GM23338 (cell line): ENCODE measurements around the gene RNF43. TPM values are rescaled to one million over a fixed set of nuclear protein-coding genes. Genes with fewer than 3 reads are reported as not detected.

Experiments used
- ATAC-seq: fragments of 200-7000 bp; cut with Tn5 transposase; 3 replicates; pipeline ENCODE4 v1.9.1; 2020
- DNase-seq: peaks from one replicate; pipeline ENCODE4 v3.0.0-alpha.2; 2015; ENCODE audit warnings: low spot score
- H2AFZ ChIP-seq: fragments of 200-600 bp; sonication (generic); 2 replicates; pipeline ENCODE4 v1.8.0; 2016; ENCODE audit warnings: antibody characterized with exemption, mild to moderate bottlenecking, moderate library complexity
- H3F3A ChIP-seq: fragments of 200-600 bp; sonication (generic); replicated peaks from 2 replicates; pipeline ENCODE4 v1.8.0; 2017; ENCODE audit warnings: antibody characterized with exemption, mixed run types, low read depth
- H3K27ac ChIP-seq: fragments of 200-600 bp; sonication (generic); 2 replicates; pipeline ENCODE4 v1.6.1; 2016; ENCODE audit warnings: low read depth
- H3K27me3 ChIP-seq: fragments of 200-600 bp; sonication (generic); 2 replicates; pipeline ENCODE4 v1.8.0; 2016; ENCODE audit warnings: mild to moderate bottlenecking, mixed run types, moderate library complexity; ENCODE audit not compliant: insufficient read depth
- H3K36me3 ChIP-seq: fragments of 200-600 bp; sonication (generic); 2 replicates; pipeline ENCODE4 v1.8.0; 2016; ENCODE audit warnings: mild to moderate bottlenecking; ENCODE audit not compliant: insufficient read depth
- H3K4me1 ChIP-seq: fragments of 200-600 bp; sonication (generic); 2 replicates; pipeline ENCODE4 v1.8.0; 2016; ENCODE audit warnings: mild to moderate bottlenecking, moderate library complexity; ENCODE audit not compliant: insufficient read depth
- H3K4me2 ChIP-seq: fragments of 200-600 bp; sonication (generic); 2 replicates; pipeline ENCODE4 v1.7.1; 2017; ENCODE audit warnings: mixed run types
- H3K4me3 ChIP-seq: fragments of 200-600 bp; sonication (generic); 2 replicates; pipeline ENCODE4 v1.6.1; 2016; ENCODE audit warnings: mixed run types
- H3K79me2 ChIP-seq: fragments of 200-600 bp; sonication (generic); replicated peaks from 2 replicates; pipeline ENCODE4 v1.8.0; 2017; ENCODE audit warnings: mild to moderate bottlenecking; ENCODE audit not compliant: insufficient read depth
- H3K9me2 ChIP-seq: fragments of 200-600 bp; sonication (generic); 2 replicates; pipeline ENCODE4 v1.8.0; 2017; ENCODE audit not compliant: insufficient read depth
- H4K20me1 ChIP-seq: fragments of 200-600 bp; sonication (generic); replicated peaks from 2 replicates; pipeline ENCODE4 v1.8.0; 2017; ENCODE audit warnings: mild to moderate bottlenecking; ENCODE audit not compliant: insufficient read depth
- H3K27ac Mint-ChIP-seq: 2 replicates; pipeline ENCODE4 v1.8.0; 2020; ENCODE audit warnings: inconsistent platforms, mild to moderate bottlenecking, moderate library complexity, mixed read lengths
- H3K27me3 Mint-ChIP-seq: 3 replicates; pipeline ENCODE4 v1.8.0; 2022; ENCODE audit warnings: low read depth, mild to moderate bottlenecking, moderate library complexity, mixed read lengths, inconsistent platforms; ENCODE audit not compliant: insufficient read depth, poor library complexity
- H3K36me3 Mint-ChIP-seq: 3 replicates; pipeline ENCODE4 v1.8.0; 2021; ENCODE audit warnings: low read depth, mild to moderate bottlenecking, inconsistent platforms, moderate library complexity, mixed read lengths
- H3K4me1 Mint-ChIP-seq: 3 replicates; pipeline ENCODE4 v1.8.0; 2020; ENCODE audit warnings: mild to moderate bottlenecking, inconsistent platforms, mixed read lengths
- H3K4me3 Mint-ChIP-seq: 3 replicates; pipeline ENCODE4 v1.8.0; 2021; ENCODE audit warnings: moderate library complexity, mild to moderate bottlenecking, inconsistent platforms, mixed read lengths
- H3K9me3 Mint-ChIP-seq: 3 replicates; pipeline ENCODE4 v1.8.0; 2020; ENCODE audit warnings: moderate library complexity, mild to moderate bottlenecking, inconsistent platforms, mixed read lengths
- CREB1 ChIP-seq: fragments of 250-450 bp; sonication (Bioruptor Pico); IDR thresholded peaks from 2 replicates; pipeline ENCODE4 v1.5.0; 2020; ENCODE audit warnings: low read depth, mild to moderate bottlenecking, moderate library complexity
- EZH2 ChIP-seq: fragments of 200-600 bp; sonication (generic); IDR thresholded peaks from one replicate; pipeline ENCODE4 v1.8.0; 2017; ENCODE audit warnings: antibody characterized with exemption, mild to moderate bottlenecking, low read depth; ENCODE audit not compliant: unreplicated experiment
- EZH2phosphoT487 ChIP-seq: fragments of 200-600 bp; sonication (generic); IDR thresholded peaks from one replicate; pipeline ENCODE4 v1.8.1; 2018; ENCODE audit warnings: antibody characterized with exemption; ENCODE audit not compliant: unreplicated experiment
- JUNB ChIP-seq: IDR thresholded peaks from one replicate; pipeline ENCODE4 v1.6.1; 2016; ENCODE audit warnings: antibody characterized with exemption; ENCODE audit not compliant: unreplicated experiment
- NANOG ChIP-seq: IDR thresholded peaks from 2 replicates; pipeline ENCODE4 v1.6.1; 2016; ENCODE audit warnings: antibody characterized with exemption, borderline replicate concordance
- POLR2AphosphoS5 ChIP-seq: IDR thresholded peaks from 2 replicates; pipeline ENCODE4 v1.6.1; 2016; ENCODE audit warnings: antibody characterized with exemption, low read depth
- STAT1 ChIP-seq: IDR thresholded peaks from one replicate; pipeline ENCODE4 v1.6.1; 2016; ENCODE audit warnings: antibody characterized with exemption; ENCODE audit not compliant: unreplicated experiment
- ZNF114 ChIP-seq: fragments of 250-450 bp; sonication (Bioruptor Pico); IDR thresholded peaks from 2 replicates; pipeline ENCODE4 v1.5.0; 2020; ENCODE audit warnings: mild to moderate bottlenecking, moderate library complexity
- ZNF331 ChIP-seq: fragments of 250-450 bp; sonication (Bioruptor Pico); IDR thresholded peaks from 2 replicates; pipeline ENCODE4 v1.5.0; 2020; ENCODE audit warnings: low read depth, mild to moderate bottlenecking, moderate library complexity
- polyA plus RNA-seq: library from polyadenylated mRNA; unstranded; fragments of >200 nt; fragmentation: Nextera tagmentation; extraction: Ambion mirVana; gene quantifications from 2 replicates; pipeline ENCODE4 v1.2.1, GENCODE V29; 2016
- total RNA-seq: library from RNA; depleted of rRNA; stranded (reverse); fragments of >200 nt; shearing (Covaris generic); gene quantifications from 2 replicates; pipeline ENCODE4 v1.2.3, GENCODE V29; 2014
- TF ChIP-seq, protein P1 (sequence below): IDR thresholded peaks from one replicate; pipeline ENCODE4 v1.6.1; 2018; ENCODE audit warnings: antibody characterized with exemption; ENCODE audit not compliant: unreplicated experiment
- TF ChIP-seq, protein P2 (sequence below): fragments of 250-450 bp; sonication (Bioruptor Pico); IDR thresholded peaks from 2 replicates; pipeline ENCODE4 v1.5.0; 2020; ENCODE audit warnings: mild to moderate bottlenecking, moderate library complexity
- TF ChIP-seq, protein P3 (sequence below), 2 experiments: fragments of 200-600 bp in 1 of 2; sonication (generic) in 1 of 2; conservative IDR thresholded peaks; 2 replicates each; pipeline versions ENCODE4 v1.5.1 to v1.6.1; 2016 to 2017; ENCODE audit warnings: antibody characterized with exemption in 2 of 2, low read depth in 2 of 2, mild to moderate bottlenecking in 2 of 2, moderate library complexity in 1 of 2
- TF ChIP-seq, protein P4 (sequence below): IDR thresholded peaks from 2 replicates; pipeline ENCODE4 v1.6.1; 2016; ENCODE audit warnings: antibody characterized with exemption

Gene RNF43
- total and polyA plus RNA-seq, 2 experiments from 2014 or later: 0.58 to 2.2 TPM

DNA sequence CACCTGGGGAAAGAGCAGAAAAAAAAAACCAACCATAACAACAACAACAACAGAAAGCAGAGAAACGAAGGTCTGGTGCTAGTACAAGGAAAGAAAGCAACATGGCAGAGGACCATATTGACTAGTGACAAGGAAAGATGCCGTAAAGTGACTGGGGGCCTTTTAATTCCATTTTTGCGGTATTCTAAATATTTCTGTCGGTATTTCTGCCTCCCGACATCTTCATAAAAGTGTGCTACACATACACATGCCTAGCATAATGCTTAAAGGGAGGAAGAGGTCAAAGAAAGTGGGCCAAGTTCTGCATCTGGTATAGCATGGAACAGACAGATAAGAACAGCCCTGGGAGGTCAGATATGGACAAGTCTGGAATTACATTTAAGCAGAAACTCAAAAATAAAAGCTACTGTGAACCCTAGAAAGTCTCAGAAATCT lies 19.5 kb upstream of the RNF43 start (continued):
- TF ChIP-seq ZNF114 (CRISPR knock-in tag) (no peak), NANOG (no peak), STAT1 (no peak)

DNA sequence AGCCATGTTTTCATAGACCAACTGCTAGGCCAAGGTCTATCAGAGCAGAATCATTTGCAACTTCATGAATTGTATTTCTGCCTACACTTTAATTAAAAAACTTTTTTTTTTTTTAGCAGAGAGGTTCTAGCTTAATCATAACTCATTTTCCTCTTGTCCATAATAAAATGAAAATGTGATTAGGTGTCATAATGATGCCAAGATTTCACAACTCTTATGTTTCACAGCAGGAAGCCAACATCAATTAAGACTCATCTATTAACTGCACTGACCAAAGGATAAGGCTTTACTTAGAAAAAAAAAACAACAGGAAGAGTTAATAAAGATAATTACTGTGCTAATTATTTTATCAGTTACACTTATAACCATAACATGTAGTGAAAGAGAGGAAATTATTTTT lies 18.9 kb upstream of the RNF43 start:
- Mint-ChIP-seq H3K4me3 (no peak overlapping the region), H3K9me3 (no peaks in the 10 kb centered on the region), H3K36me3 (no peaks in the 10 kb centered on the region), H3K27me3 (no peaks in the 10 kb centered on the region), H3K27ac (no peak overlapping the region), H3K4me1 (no peaks in the 10 kb centered on the region)
- Histone ChIP-seq H3K4me2 (no peak overlapping the region), H3F3A (no peaks in the 10 kb centered on the region), H3K79me2 (no peaks in the 10 kb centered on the region), H3K4me3 (no peak overlapping the region), H3K4me1 (no peaks in the 10 kb centered on the region), H3K27me3 (no peaks in the 10 kb centered on the region), H3K9me2 (no peaks in the 10 kb centered on the region), H3K27ac (no peak overlapping the region), H2AFZ (no peak overlapping the region), H3K36me3 (no peaks in the 10 kb centered on the region), H4K20me1 (no peaks in the 10 kb centered on the region)
- DNase-seq (no peak), ATAC-seq (no peak)
- no peak for TF ChIP-seq CREB1 (CRISPR knock-in tag)
- no peak for TF ChIP-seq EZH2
- TF ChIP-seq, protein P1, sequence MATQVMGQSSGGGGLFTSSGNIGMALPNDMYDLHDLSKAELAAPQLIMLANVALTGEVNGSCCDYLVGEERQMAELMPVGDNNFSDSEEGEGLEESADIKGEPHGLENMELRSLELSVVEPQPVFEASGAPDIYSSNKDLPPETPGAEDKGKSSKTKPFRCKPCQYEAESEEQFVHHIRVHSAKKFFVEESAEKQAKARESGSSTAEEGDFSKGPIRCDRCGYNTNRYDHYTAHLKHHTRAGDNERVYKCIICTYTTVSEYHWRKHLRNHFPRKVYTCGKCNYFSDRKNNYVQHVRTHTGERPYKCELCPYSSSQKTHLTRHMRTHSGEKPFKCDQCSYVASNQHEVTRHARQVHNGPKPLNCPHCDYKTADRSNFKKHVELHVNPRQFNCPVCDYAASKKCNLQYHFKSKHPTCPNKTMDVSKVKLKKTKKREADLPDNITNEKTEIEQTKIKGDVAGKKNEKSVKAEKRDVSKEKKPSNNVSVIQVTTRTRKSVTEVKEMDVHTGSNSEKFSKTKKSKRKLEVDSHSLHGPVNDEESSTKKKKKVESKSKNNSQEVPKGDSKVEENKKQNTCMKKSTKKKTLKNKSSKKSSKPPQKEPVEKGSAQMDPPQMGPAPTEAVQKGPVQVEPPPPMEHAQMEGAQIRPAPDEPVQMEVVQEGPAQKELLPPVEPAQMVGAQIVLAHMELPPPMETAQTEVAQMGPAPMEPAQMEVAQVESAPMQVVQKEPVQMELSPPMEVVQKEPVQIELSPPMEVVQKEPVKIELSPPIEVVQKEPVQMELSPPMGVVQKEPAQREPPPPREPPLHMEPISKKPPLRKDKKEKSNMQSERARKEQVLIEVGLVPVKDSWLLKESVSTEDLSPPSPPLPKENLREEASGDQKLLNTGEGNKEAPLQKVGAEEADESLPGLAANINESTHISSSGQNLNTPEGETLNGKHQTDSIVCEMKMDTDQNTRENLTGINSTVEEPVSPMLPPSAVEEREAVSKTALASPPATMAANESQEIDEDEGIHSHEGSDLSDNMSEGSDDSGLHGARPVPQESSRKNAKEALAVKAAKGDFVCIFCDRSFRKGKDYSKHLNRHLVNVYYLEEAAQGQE: no peak
- TF ChIP-seq POLR2AphosphoS5: no peak
- no peak for TF ChIP-seq JUNB
- TF ChIP-seq, protein P2, sequence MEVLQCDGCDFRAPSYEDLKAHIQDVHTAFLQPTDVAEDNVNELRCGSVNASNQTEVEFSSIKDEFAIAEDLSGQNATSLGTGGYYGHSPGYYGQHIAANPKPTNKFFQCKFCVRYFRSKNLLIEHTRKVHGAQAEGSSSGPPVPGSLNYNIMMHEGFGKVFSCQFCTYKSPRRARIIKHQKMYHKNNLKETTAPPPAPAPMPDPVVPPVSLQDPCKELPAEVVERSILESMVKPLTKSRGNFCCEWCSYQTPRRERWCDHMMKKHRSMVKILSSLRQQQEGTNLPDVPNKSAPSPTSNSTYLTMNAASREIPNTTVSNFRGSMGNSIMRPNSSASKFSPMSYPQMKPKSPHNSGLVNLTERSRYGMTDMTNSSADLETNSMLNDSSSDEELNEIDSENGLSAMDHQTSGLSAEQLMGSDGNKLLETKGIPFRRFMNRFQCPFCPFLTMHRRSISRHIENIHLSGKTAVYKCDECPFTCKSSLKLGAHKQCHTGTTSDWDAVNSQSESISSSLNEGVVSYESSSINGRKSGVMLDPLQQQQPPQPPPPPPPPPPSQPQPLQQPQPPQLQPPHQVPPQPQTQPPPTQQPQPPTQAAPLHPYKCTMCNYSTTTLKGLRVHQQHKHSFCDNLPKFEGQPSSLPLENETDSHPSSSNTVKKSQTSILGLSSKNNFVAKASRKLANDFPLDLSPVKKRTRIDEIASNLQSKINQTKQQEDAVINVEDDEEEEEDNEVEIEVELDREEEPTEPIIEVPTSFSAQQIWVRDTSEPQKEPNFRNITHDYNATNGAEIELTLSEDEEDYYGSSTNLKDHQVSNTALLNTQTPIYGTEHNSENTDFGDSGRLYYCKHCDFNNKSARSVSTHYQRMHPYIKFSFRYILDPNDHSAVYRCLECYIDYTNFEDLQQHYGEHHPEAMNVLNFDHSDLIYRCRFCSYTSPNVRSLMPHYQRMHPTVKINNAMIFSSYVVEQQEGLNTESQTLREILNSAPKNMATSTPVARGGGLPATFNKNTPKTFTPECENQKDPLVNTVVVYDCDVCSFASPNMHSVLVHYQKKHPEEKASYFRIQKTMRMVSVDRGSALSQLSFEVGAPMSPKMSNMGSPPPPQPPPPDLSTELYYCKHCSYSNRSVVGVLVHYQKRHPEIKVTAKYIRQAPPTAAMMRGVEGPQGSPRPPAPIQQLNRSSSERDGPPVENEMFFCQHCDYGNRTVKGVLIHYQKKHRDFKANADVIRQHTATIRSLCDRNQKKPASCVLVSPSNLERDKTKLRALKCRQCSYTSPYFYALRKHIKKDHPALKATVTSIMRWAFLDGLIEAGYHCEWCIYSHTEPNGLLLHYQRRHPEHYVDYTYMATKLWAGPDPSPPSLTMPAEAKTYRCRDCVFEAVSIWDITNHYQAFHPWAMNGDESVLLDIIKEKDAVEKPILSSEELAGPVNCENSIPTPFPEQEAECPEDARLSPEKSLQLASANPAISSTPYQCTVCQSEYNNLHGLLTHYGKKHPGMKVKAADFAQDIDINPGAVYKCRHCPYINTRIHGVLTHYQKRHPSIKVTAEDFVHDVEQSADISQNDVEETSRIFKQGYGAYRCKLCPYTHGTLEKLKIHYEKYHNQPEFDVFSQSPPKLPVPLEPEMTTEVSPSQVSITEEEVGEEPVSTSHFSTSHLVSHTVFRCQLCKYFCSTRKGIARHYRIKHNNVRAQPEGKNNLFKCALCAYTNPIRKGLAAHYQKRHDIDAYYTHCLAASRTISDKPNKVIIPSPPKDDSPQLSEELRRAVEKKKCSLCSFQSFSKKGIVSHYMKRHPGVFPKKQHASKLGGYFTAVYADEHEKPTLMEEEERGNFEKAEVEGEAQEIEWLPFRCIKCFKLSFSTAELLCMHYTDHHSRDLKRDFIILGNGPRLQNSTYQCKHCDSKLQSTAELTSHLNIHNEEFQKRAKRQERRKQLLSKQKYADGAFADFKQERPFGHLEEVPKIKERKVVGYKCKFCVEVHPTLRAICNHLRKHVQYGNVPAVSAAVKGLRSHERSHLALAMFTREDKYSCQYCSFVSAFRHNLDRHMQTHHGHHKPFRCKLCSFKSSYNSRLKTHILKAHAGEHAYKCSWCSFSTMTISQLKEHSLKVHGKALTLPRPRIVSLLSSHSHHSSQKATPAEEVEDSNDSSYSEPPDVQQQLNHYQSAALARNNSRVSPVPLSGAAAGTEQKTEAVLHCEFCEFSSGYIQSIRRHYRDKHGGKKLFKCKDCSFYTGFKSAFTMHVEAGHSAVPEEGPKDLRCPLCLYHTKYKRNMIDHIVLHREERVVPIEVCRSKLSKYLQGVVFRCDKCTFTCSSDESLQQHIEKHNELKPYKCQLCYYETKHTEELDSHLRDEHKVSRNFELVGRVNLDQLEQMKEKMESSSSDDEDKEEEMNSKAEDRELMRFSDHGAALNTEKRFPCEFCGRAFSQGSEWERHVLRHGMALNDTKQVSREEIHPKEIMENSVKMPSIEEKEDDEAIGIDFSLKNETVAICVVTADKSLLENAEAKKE (CRISPR knock-in tag): no peak
- TF ChIP-seq NANOG: no peak
- TF ChIP-seq, protein P3, sequence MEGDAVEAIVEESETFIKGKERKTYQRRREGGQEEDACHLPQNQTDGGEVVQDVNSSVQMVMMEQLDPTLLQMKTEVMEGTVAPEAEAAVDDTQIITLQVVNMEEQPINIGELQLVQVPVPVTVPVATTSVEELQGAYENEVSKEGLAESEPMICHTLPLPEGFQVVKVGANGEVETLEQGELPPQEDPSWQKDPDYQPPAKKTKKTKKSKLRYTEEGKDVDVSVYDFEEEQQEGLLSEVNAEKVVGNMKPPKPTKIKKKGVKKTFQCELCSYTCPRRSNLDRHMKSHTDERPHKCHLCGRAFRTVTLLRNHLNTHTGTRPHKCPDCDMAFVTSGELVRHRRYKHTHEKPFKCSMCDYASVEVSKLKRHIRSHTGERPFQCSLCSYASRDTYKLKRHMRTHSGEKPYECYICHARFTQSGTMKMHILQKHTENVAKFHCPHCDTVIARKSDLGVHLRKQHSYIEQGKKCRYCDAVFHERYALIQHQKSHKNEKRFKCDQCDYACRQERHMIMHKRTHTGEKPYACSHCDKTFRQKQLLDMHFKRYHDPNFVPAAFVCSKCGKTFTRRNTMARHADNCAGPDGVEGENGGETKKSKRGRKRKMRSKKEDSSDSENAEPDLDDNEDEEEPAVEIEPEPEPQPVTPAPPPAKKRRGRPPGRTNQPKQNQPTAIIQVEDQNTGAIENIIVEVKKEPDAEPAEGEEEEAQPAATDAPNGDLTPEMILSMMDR (conservative IDR thresholded peaks at IDR 0.05; ENCODE audit: low read depth in 2 of 2): no peak
- TF ChIP-seq, protein P4, sequence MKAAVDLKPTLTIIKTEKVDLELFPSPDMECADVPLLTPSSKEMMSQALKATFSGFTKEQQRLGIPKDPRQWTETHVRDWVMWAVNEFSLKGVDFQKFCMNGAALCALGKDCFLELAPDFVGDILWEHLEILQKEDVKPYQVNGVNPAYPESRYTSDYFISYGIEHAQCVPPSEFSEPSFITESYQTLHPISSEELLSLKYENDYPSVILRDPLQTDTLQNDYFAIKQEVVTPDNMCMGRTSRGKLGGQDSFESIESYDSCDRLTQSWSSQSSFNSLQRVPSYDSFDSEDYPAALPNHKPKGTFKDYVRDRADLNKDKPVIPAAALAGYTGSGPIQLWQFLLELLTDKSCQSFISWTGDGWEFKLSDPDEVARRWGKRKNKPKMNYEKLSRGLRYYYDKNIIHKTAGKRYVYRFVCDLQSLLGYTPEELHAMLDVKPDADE: no peak
- no peak for TF ChIP-seq ZNF331 (CRISPR knock-in tag)
- TF ChIP-seq EZH2phosphoT487: no peak
- no peak for TF ChIP-seq ZNF114 (CRISPR knock-in tag)
- no peak for TF ChIP-seq STAT1
